GM08714 (cell line): ENCODE measurements around the gene PGS1.

Source experiments
- H3K4me3 ChIP-seq: fragments of 200-500 bp; sonication (Bioruptor generic); 2 replicates; pipeline ENCODE4 v1.5.1; 2014; ENCODE audit warnings: mild to moderate bottlenecking, low read length, inconsistent platforms
- ZNF274 ChIP-seq: IDR thresholded peaks from 2 replicates; pipeline ENCODE4 v1.6.1; 2012; ENCODE audit warnings: mild to moderate bottlenecking, low read depth, low read length

The PGS1 gene

GRCh38 chr17:78414178-78415162 is 36.0 kb downstream of the PGS1 start:
- no peak for TF ChIP-seq ZNF274
- no peak overlapping the region for H3K4me3 ChIP-seq

GRCh38 chr17:78415821-78416711 is 37.6 kb downstream of the PGS1 start:
- no peak for TF ChIP-seq ZNF274
- no peak overlapping the region for H3K4me3 ChIP-seq

DNA sequence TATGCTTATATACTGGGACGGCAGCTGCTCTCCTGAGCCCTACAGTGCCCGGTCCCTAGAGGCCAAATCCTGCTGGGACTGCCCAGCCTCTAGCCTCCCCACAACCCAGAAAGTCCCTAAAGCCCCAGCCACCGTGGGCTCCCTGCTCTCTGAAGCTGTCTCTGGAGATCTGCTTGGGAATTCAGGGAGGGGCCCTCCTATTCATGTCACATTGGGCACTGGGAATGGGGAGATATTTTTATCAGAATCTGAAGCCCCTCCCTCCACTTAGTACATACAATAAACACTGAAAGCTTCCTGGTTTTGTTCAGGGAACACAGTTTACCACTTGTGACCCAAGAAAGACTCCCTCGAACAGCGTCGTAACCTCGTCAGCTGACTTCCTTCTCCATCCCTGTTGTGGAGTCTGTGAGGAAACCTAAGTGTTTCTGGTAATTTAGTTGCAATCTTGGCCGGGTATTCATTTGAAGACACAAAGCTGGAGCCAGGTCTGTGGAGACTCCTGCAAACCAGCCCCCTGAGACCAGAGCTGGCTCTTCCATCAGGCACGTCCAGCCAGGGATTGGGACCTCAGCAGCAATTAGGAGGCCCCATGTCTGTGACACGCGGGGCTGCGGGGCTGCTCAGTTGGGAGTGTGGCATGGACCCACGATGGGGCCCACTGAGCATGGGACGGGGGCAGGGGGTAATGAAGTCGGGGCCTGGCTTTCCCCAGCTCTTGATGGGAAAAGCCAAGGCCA is 38.5 kb downstream of the PGS1 start:
- TF ChIP-seq ZNF274, result no peak
- no peak overlapping the region for H3K4me3 ChIP-seq

DNA sequence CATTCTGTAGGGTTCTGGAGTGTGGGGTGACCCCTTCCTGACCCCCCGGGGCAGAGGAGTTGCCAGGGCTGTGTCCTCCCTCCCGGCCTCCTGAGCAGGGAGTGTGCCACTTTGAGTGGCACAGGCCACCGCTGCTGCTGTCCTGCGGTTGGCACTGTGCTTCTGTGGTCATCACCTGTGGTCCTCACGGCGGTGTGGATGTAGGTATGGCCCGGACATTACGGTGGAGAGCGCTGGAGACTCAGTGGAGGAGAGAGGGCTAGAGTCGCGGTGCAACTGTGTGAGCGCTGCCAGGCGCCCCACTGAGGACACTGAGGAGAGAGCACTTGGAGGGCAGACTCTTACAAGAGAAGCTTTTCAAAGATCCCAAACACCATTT is 39.1 kb downstream of the PGS1 start:
- H3K4me3 ChIP-seq, result no peak overlapping the region
- no peak for TF ChIP-seq ZNF274

DNA sequence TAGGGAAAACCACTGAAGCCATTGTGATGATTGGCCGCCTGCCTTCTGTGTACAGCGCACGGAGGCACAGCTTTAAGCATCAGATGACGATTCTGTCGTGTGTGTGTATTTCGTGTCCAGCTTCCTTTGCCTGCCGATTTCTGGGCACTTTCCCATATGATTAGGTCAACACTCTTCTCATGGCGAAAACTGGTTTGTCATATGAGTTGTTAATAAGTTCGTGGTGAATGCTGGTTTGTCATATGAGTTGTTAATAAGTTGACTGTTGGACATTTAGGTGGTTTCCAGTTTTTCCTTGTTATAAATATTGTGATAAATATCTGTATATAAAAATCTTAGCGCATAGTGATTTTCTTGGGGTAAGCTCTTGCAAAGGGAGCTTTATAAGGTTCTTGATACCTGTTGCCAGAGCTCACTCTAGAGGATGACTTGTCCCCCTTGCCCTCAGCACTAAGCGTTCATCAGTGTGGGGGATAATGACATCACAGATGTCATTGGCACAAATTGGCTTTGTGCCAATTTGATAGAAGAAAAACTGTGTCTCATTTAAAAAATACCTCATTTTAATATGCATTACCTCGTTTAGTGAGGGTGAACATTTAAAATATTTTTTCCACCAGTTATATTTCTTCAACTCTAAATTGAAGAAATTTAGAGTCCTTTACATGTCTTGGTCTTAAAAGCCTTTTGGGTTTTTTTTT is 40.0 kb downstream of the PGS1 start:
- no peak for TF ChIP-seq ZNF274
- H3K4me3 ChIP-seq, result no peak overlapping the region

- H3K4me3 ChIP-seq, result no peak overlapping the region
- TF ChIP-seq ZNF274, result no peak
Measured at GRCh38 chr17:78419970-78420815, 41.7 kb downstream of the PGS1 start.

GRCh38 chr17:78421084-78421533 is 42.7 kb downstream of the PGS1 start:
- no peak for TF ChIP-seq ZNF274
- H3K4me3 ChIP-seq, result no peak overlapping the region

GRCh38 chr17:78421534-78422266 is 43.3 kb downstream of the PGS1 start:
- TF ChIP-seq ZNF274, result no peak
- H3K4me3 ChIP-seq, result no peak overlapping the region

DNA sequence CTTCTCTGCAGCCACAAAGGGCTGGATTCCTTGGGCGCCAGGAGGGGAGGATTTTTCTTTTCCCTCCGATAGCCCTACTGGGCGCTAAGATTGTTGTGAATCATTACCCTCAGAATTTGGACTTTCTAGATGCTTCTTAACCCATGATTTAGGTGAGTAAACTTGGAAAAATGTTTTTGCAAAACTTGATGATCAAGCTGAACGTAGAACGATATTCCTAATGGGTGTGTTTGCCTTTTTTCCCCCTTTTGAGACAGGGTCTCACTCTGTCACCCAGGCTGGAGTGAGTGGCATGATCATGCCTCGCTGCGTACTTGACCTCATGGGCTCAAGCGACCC is 43.8 kb downstream of the PGS1 start:
- H3K4me3 ChIP-seq, result no peak overlapping the region
- no peak for TF ChIP-seq ZNF274

DNA sequence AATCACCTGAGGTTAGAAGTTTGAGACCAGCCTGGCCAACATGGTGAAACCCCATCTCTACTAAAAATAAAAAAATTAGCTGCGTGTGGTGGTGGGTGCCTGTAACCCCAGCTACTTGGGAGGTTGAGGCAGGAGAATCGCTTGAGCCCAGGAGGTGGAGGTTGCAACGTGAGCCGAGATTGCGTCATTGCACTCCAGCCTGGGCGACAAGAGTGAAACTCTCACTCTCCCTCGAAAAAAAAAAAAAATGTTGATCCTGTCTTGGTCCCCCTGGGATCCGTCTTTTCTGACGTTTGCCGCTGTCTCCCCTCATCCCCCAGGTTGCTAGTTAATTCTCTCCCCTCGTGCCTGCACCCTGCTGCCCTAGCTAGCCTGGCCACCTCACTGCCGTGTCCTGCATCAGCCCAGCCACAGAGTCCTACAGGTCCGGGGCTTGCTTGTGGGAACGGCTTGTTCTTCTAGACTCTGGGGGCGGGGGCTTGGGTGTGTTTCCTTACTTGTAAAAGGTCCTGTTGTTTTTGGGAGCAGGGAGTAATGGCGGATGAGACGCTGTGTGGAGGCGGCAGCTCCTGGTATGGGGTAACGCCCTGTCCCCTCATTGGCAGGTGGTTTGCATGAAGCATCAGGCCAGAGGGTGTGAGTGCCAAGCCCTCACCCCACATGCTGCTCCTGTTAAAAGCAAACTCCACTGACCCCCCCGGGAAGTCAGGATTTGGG is 44.6 kb downstream of the PGS1 start:
- no peak overlapping the region for H3K4me3 ChIP-seq
- no peak for TF ChIP-seq ZNF274

DNA sequence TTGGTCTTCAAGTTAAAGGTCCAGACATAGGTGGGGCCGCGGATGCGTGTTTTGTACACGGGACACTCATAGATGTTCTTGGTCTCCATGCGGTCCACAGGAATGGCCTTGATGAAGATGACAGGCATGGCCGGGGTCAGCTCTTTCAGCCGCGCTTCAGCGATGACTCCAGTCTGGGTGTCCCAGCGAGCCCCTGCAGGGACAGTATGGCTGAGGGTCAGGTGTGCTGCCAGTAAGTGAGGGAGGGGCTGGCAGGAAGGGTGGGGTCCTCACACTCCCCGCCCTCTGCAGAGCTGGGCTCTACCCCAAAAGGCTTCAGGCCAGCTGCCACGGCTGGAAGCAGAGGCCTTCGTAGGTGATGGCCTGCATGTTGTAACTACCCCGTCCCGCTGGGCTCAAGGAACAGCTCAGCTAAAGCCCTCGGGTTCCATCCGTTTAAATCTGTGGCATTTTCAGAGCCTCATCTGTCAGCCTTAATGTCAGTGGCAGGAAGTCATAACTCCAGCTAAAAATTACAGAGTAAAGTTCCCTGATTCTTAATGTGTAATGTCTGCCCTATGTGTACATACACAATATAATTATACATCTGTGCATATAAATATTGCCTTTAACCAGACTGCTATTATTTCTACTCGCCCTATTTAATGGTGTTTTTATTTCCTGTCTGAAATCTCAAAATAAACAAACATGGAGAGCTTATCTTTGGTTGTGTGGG is 45.7 kb downstream of the PGS1 start:
- no peak overlapping the region for H3K4me3 ChIP-seq
- no peak for TF ChIP-seq ZNF274
